GM06990 (cell line): ENCODE measurements around the gene SLC23A2.
"Not testable (repeated sequence)": the region's sequence is repeated elsewhere in the genome, so short reads cannot be mapped to it uniquely, and the experiment has no call there.

ENCODE experiments used
- DNase-seq: peaks from one replicate; pipeline ENCODE4 v3.0.0-alpha.2; 2011; ENCODE audit not compliant: insufficient read length; ENCODE audit errors: extremely low read depth
- H3K27me3 ChIP-seq: replicated peaks from 2 replicates; pipeline ENCODE4 v1.6.0; 2011; ENCODE audit warnings: low read length; ENCODE audit not compliant: control insufficient read depth, insufficient read depth
- H3K36me3 ChIP-seq: 2 replicates; pipeline ENCODE4 v1.5.1; 2011; ENCODE audit warnings: low read length; ENCODE audit not compliant: control insufficient read depth, insufficient read depth
- H3K4me3 ChIP-seq: replicated peaks from 2 replicates; pipeline ENCODE4 v1.5.1; 2011; ENCODE audit warnings: low read depth, mild to moderate bottlenecking, control low read depth, low read length
- TF ChIP-seq, protein P1 (sequence below): IDR thresholded peaks from 2 replicates; pipeline ENCODE4 v1.5.1; 2011; ENCODE audit warnings: low read length, control low read depth, mild to moderate bottlenecking, inconsistent platforms; ENCODE audit not compliant: insufficient read depth, poor library complexity, severe bottlenecking

The SLC23A2 gene

GRCh38 chr20:4881006-4881730 lies 120.1 kb downstream of the SLC23A2 start:
- TF ChIP-seq, protein P1, sequence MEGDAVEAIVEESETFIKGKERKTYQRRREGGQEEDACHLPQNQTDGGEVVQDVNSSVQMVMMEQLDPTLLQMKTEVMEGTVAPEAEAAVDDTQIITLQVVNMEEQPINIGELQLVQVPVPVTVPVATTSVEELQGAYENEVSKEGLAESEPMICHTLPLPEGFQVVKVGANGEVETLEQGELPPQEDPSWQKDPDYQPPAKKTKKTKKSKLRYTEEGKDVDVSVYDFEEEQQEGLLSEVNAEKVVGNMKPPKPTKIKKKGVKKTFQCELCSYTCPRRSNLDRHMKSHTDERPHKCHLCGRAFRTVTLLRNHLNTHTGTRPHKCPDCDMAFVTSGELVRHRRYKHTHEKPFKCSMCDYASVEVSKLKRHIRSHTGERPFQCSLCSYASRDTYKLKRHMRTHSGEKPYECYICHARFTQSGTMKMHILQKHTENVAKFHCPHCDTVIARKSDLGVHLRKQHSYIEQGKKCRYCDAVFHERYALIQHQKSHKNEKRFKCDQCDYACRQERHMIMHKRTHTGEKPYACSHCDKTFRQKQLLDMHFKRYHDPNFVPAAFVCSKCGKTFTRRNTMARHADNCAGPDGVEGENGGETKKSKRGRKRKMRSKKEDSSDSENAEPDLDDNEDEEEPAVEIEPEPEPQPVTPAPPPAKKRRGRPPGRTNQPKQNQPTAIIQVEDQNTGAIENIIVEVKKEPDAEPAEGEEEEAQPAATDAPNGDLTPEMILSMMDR: no peak
- Histone ChIP-seq H3K36me3 (no peaks in the 10 kb centered on the region; the same call in 1 of the 2 replicates), H3K27me3 (no peaks in the 10 kb centered on the region), H3K4me3 (no peak overlapping the region)
- DNase-seq: no peak

GRCh38 chr20:4880051-4880450 lies 121.3 kb downstream of the SLC23A2 start:
- Histone ChIP-seq H3K4me3 (no peak overlapping the region), H3K36me3 (no peaks in the 10 kb centered on the region; the same call in 1 of the 2 replicates), H3K27me3 (no peaks in the 10 kb centered on the region)
- no peak for DNase-seq
- TF ChIP-seq, protein P1: no peak

- H3K27me3 ChIP-seq, H3K36me3 ChIP-seq, H3K4me3 ChIP-seq, DNase-seq: not testable (repeated sequence)
Observed at GRCh38 chr20:4878099-4878498, 123.2 kb downstream of the SLC23A2 start.

- H3K27me3 ChIP-seq: no peaks in the 10 kb centered on the region
- H3K4me3 ChIP-seq: no peak overlapping the region
- peaks cover 3% of the 10 kb centered on the region for H3K36me3 ChIP-seq
- DNase-seq: no peak
- TF ChIP-seq, protein P1: no peak
Observed at GRCh38 chr20:4876731-4877130, 124.6 kb downstream of the SLC23A2 start.

DNA sequence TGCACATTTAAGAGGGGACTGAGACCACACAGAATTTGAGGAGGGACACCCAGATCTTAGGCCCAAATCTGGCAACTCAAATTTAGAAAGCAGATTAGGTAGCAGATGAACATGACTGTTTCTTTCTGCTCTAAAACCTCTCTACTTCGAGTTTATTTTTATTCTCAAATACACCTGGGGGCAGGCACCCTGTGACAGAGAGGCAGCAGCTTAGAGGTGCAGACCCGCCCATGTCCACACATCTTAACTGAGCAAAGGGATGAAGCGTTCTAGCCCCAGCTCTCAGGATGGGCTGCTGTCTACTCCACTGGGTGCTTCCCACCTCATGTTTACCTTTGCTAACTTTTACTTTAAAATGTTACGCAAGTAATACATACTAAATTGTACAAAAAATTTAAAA lies 125.0 kb downstream of the SLC23A2 start:
- Histone ChIP-seq H3K27me3 (no peaks in the 10 kb centered on the region), H3K36me3 (peaks cover 3% of the 10 kb centered on the region), H3K4me3 (no peak overlapping the region)
- TF ChIP-seq, protein P1: no peak
- DNase-seq: no peak

GRCh38 chr20:4875578-4876067 lies 125.7 kb downstream of the SLC23A2 start:
- Histone ChIP-seq H3K27me3 (no peaks in the 10 kb centered on the region), H3K36me3 (peaks cover 3% of the 10 kb centered on the region; the same call in 1 of the 2 replicates), H3K4me3 (no peak overlapping the region)
- peak; percentile 75 for DNase-seq
- TF ChIP-seq, protein P1: peak; percentile 2
